Natural killer cell (primary cell): ENCODE results near the gene SOX10. TPM values are rescaled to one million over a fixed set of nuclear protein-coding genes. Genes with fewer than 3 reads are reported as not detected.

Experiments
- ATAC-seq, 3 donors: fragments of 150-1000 bp in 2 of 3; fragments of 200-7000 bp in 1 of 3; cut with Tn5 transposase; 1 replicate in 1 of 3; 2 replicates in 2 of 3; pipeline ENCODE4 v1.10.0; 2021; ENCODE audit warnings: mild to moderate bottlenecking in 2 of 3, moderate library complexity in 2 of 3
- DNase-seq, 2 donors: peaks; one replicate each; pipeline versions ENCODE4 v3.0.0 to v3.0.0-alpha.2; 2013 to 2021; ENCODE audit warnings: mixed read lengths in 1 of 2
- H3K27ac ChIP-seq: one replicate; pipeline ENCODE4 v1.5.1; 2013; ENCODE audit warnings: mild to moderate bottlenecking, low read length
- H3K27me3 ChIP-seq: one replicate; pipeline ENCODE4 v1.6.1; 2013; ENCODE audit warnings: low read length; ENCODE audit not compliant: control insufficient read depth, insufficient read depth
- H3K36me3 ChIP-seq: one replicate; pipeline ENCODE4 v1.6.1; 2013; ENCODE audit warnings: low read length; ENCODE audit not compliant: control insufficient read depth, insufficient read depth
- H3K4me1 ChIP-seq: one replicate; pipeline ENCODE4 v1.6.1; 2013; ENCODE audit warnings: low read length; ENCODE audit not compliant: control insufficient read depth, insufficient read depth
- H3K4me3 ChIP-seq: one replicate; pipeline ENCODE4 v1.5.1; 2013; ENCODE audit warnings: low read length
- H3K9me3 ChIP-seq: one replicate; pipeline ENCODE4 v1.6.1; 2013; ENCODE audit warnings: low read length; ENCODE audit not compliant: control insufficient read depth, insufficient read depth
- H3K27ac Mint-ChIP-seq, 2 donors: one replicate each; pipeline ENCODE4 v1.8.0; 2022; ENCODE audit warnings: mild to moderate bottlenecking in 2 of 2, mixed read lengths in 2 of 2, moderate library complexity in 1 of 2
- H3K27me3 Mint-ChIP-seq, 2 donors: one replicate each; pipeline ENCODE4 v1.8.0; 2022; ENCODE audit warnings: low read depth in 2 of 2, mixed read lengths in 2 of 2
- H3K36me3 Mint-ChIP-seq: one replicate; pipeline ENCODE4 v1.8.0; 2022; ENCODE audit warnings: mixed read lengths
- H3K4me1 Mint-ChIP-seq, 2 donors: one replicate each; pipeline ENCODE4 v1.8.0; 2022; ENCODE audit warnings: mixed read lengths in 2 of 2
- H3K4me3 Mint-ChIP-seq: one replicate; pipeline ENCODE4 v1.8.0; 2022; ENCODE audit warnings: mild to moderate bottlenecking, moderate library complexity, mixed read lengths
- H3K9me3 Mint-ChIP-seq, 2 donors: one replicate each; pipeline ENCODE4 v1.8.0; 2022; ENCODE audit warnings: mixed read lengths in 2 of 2
- CTCF ChIP-seq: fragments of 200-600 bp; IDR thresholded peaks from one replicate; pipeline ENCODE4 v1.8.0; 2022; ENCODE audit warnings: antibody characterized with exemption
- WGBS: methylation state at CpG from one replicate; pipeline ENCODE4 v1.1.7; 2013; ENCODE audit warnings: missing lambda C conversion rate; ENCODE audit not compliant: insufficient coverage; 5-methylcytosine and 5-hydroxymethylcytosine counted together
- intact Hi-C: fragments of 100-400 bp; cut with micrococcal nuclease; formaldehyde crosslinking; loops from one replicate; pipeline ENCODE4 v1.14.2; 2022
- total RNA-seq, 4 donors: library from RNA; stranded (reverse); fragments of 120-200 nt in 1 of 4; gene quantifications; one replicate each; pipeline versions ENCODE4 v1.2.3 to v1.2.4, GENCODE V29; 2013 to 2022

The SOX10 gene
- total RNA-seq, 3 donors from 2014 or later (not counting 1 experiment from before 2014, with no cell fraction given): not detected

GRCh38 chr22:37943825-37944198, 40.5 kb downstream of the SOX10 start:
- no peaks in the 10 kb centered on the region for H3K9me3 Mint-ChIP-seq
- no peak overlapping the region for H3K4me3 ChIP-seq
- H3K4me1 ChIP-seq: no peaks in the 10 kb centered on the region
- H3K36me3 Mint-ChIP-seq: no peaks in the 10 kb centered on the region
- intact Hi-C loops: no loop called here
- H3K4me3 Mint-ChIP-seq: no peak overlapping the region
- 93% methylated on average over 7 of the region's 7 CpGs for WGBS
- H3K27ac ChIP-seq: no peak overlapping the region
- ATAC-seq (no peak), DNase-seq (no peak)
- H3K36me3 ChIP-seq: peaks cover 16% of the 10 kb centered on the region
- no peak overlapping the region for H3K27ac Mint-ChIP-seq
- no peaks in the 10 kb centered on the region for H3K27me3 Mint-ChIP-seq
- no peak for TF ChIP-seq CTCF
- no peaks in the 10 kb centered on the region for H3K4me1 Mint-ChIP-seq
- no peaks in the 10 kb centered on the region for H3K9me3 ChIP-seq
- no peaks in the 10 kb centered on the region for H3K27me3 ChIP-seq

DNA sequence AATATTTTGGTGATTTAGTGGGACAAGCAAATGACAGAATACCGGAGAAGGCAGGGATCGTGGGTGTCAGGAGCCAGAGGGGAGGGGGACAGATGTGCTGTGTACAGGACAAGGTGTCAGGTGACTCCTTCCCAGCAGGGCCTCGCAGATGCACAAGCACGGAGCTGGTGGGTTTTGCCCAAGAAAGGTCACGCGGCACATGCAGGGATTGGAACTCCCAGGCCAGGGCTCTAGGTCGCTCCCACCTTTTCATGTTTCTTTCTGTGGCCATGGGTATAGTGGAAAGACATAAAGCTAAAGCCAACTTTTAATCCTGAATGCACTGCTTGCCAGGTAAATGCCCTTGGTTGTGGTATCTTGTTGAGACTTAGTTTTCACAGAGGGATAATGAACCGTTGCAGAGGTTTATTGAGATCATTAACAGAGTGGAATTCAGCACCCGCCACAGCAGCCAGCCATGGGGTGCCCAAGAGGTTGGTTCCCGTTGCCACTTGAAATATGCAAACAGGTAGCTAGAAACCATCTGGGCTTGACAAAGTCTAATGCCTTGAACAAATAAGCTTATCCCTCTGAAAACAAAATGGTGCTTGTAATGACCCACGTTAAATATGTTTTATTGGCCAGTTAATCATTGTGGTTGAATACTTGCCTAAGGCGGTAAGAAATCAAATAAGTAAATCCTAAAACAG, 41.1 kb downstream of the SOX10 start:
- H3K9me3 Mint-ChIP-seq: no peaks in the 10 kb centered on the region
- H3K36me3 ChIP-seq: peaks cover 16% of the 10 kb centered on the region
- no peak overlapping the region for H3K4me3 ChIP-seq
- no peaks in the 10 kb centered on the region for H3K27me3 Mint-ChIP-seq
- no peak for TF ChIP-seq CTCF
- DNase-seq: no peak
- 98% methylated on average over 12 of the region's 12 CpGs for WGBS
- no peaks in the 10 kb centered on the region for H3K4me1 ChIP-seq
- no peak for ATAC-seq
- H3K27ac ChIP-seq: no peak overlapping the region
- H3K9me3 ChIP-seq: no peaks in the 10 kb centered on the region
- H3K4me1 Mint-ChIP-seq: no peaks in the 10 kb centered on the region
- intact Hi-C loops: no loop called here
- H3K36me3 Mint-ChIP-seq: no peaks in the 10 kb centered on the region
- no peak overlapping the region for H3K27ac Mint-ChIP-seq
- no peak overlapping the region for H3K4me3 Mint-ChIP-seq
- H3K27me3 ChIP-seq: no peaks in the 10 kb centered on the region

- no peaks in the 10 kb centered on the region for H3K36me3 Mint-ChIP-seq
- no peak for ATAC-seq
- no peaks in the 10 kb centered on the region for H3K4me1 Mint-ChIP-seq
- no peaks in the 10 kb centered on the region for H3K27me3 ChIP-seq
- H3K9me3 Mint-ChIP-seq: no peaks in the 10 kb centered on the region
- H3K4me3 ChIP-seq: no peak overlapping the region
- no peaks in the 10 kb centered on the region for H3K27me3 Mint-ChIP-seq
- no peak overlapping the region for H3K27ac ChIP-seq
- intact Hi-C loops: no loop called here
- peaks cover 20% of the 10 kb centered on the region for H3K36me3 ChIP-seq
- WGBS: 97% methylated on average over 8 of the region's 8 CpGs
- H3K4me3 Mint-ChIP-seq: no peak overlapping the region
- H3K27ac Mint-ChIP-seq: no peak overlapping the region
- no peaks in the 10 kb centered on the region for H3K4me1 ChIP-seq
- TF ChIP-seq CTCF: no peak
- no peaks in the 10 kb centered on the region for H3K9me3 ChIP-seq
- DNase-seq: no peak
These were observed 42.2 kb downstream of the SOX10 start for GRCh38 chr22:37942133-37942532.
